HepG2 (cell line): ENCODE measurements around the gene DHX58. TPM values are rescaled to one million over a fixed set of nuclear protein-coding genes. Genes with fewer than 3 reads are reported as not detected.

ENCODE experiments used
- GABPA ChIP-seq, 2 experiments: IDR thresholded peaks; 2 replicates each; pipeline ENCODE4 v1.6.1; 2011 to 2016; ENCODE audit warnings: low read depth in 2 of 2, low read length in 1 of 2, missing biosample characterization in 1 of 2, missing genetic modification characterization in 1 of 2
- HOXD1 ChIP-seq: sonication (generic); formaldehyde crosslinking; IDR thresholded peaks from 2 replicates; pipeline ENCODE4 v1.5.0; 2020; ENCODE audit warnings: missing genetic modification reagents
- KDM4B ChIP-seq: sonication (generic); formaldehyde crosslinking; IDR thresholded peaks from 2 replicates; pipeline ENCODE4 v1.4.0; 2020; ENCODE audit warnings: missing genetic modification reagents
- MED13 ChIP-seq: sonication (generic); formaldehyde crosslinking; IDR thresholded peaks from 2 replicates; pipeline ENCODE4 v1.5.0; 2020; ENCODE audit warnings: missing genetic modification reagents
- MTA3 ChIP-seq: sonication (generic); formaldehyde crosslinking; IDR thresholded peaks from 2 replicates; pipeline ENCODE4 v1.4.0; 2020; ENCODE audit warnings: missing genetic modification reagents
- MXD4 ChIP-seq: IDR thresholded peaks from 2 replicates; pipeline ENCODE4 v1.6.1; 2016; ENCODE audit warnings: mild to moderate bottlenecking, missing biosample characterization, missing genetic modification reagents
- NFAT5 ChIP-seq: sonication (generic); formaldehyde crosslinking; IDR thresholded peaks from 2 replicates; pipeline ENCODE4 v1.4.0; 2020; ENCODE audit warnings: missing genetic modification reagents
- TGIF2 ChIP-seq: IDR thresholded peaks from 2 replicates; pipeline ENCODE4 v1.6.1; 2016; ENCODE audit warnings: control low read depth, missing compliant biosample characterization
- TIGD3 ChIP-seq: sonication (generic); formaldehyde crosslinking; IDR thresholded peaks from 2 replicates; pipeline ENCODE4 v1.5.1; 2020; ENCODE audit warnings: mild to moderate bottlenecking, missing genetic modification reagents, borderline replicate concordance
- UBTF ChIP-seq: sonication (generic); formaldehyde crosslinking; IDR thresholded peaks from 2 replicates; pipeline ENCODE4 v1.4.0; 2020; ENCODE audit warnings: mild to moderate bottlenecking, missing genetic modification reagents
- ZBTB25 ChIP-seq: IDR thresholded peaks from 2 replicates; pipeline ENCODE4 v1.6.1; 2018; ENCODE audit warnings: missing genetic modification reagents
- ZFP82 ChIP-seq: sonication (generic); formaldehyde crosslinking; IDR thresholded peaks from 2 replicates; pipeline ENCODE4 v1.5.1; 2020; ENCODE audit warnings: mild to moderate bottlenecking, missing genetic modification reagents, borderline replicate concordance
- ZNF136 ChIP-seq: sonication (generic); formaldehyde crosslinking; IDR thresholded peaks from 2 replicates; pipeline ENCODE4 v1.8.1; 2022; ENCODE audit warnings: low read depth, mild to moderate bottlenecking, moderate library complexity, missing genetic modification reagents
- ZNF574 ChIP-seq: sonication (generic); formaldehyde crosslinking; IDR thresholded peaks from 2 replicates; pipeline ENCODE4 v1.4.0; 2020; ENCODE audit warnings: missing genetic modification reagents
- polyA plus RNA-seq, 8 experiments: library from polyadenylated mRNA; depleted of rRNA in 3 of 8; stranded (reverse) in 7 of 8; unstranded in 1 of 8; fragments of >200 nt; fragmentation: Illumina TruSeq in 4 of 8; extraction: Trizol in 4 of 8; gene quantifications; 2 replicates each; pipeline versions ENCODE4 v1.2.1 to v1.2.3, GENCODE V29; 2011 to 2016; ENCODE audit warnings: low read depth in 4 of 8, missing spikeins in 1 of 8, mixed read lengths in 1 of 8; ENCODE audit not compliant: insufficient read depth in 1 of 8
- total RNA-seq, 5 experiments: library from RNA; depleted of rRNA; stranded (reverse); fragments of >200 nt; fragmentation: Illumina TruSeq; extraction: Trizol; gene quantifications; 2 replicates each; pipeline ENCODE4 v1.2.3, GENCODE V29; 2016; ENCODE audit warnings: low read depth in 1 of 5

The DHX58 gene
- total and polyA plus RNA-seq, 2 of the 13 experiments (the other 11 are each of a cell fraction or from before 2014, with no cell fraction given) = 6.7 to 7.8 TPM

- no peak for TF ChIP-seq MTA3 (CRISPR knock-in tag)
- TF ChIP-seq ZBTB25 (CRISPR knock-in tag) = no peak
- no peak for TF ChIP-seq UBTF
- TF ChIP-seq MXD4 (CRISPR knock-in tag) = peak; percentile 79
- no peak for TF ChIP-seq NFAT5 (CRISPR knock-in tag)
- no peak for TF ChIP-seq TIGD3
- no peak for TF ChIP-seq HOXD1 (CRISPR knock-in tag)
- TF ChIP-seq ZFP82 = no peak; the same call in 1 of the 2 replicates
- TF ChIP-seq ZNF136 (CRISPR knock-in tag) = 0 out of 2 replicates have a peak, but pooled peaks have one; percentile 41
- peak; percentile 58; the same call in 1 of the 2 replicates for TF ChIP-seq MED13 (CRISPR knock-in tag)
- TF ChIP-seq KDM4B (CRISPR knock-in tag) = 0 out of 2 replicates have a peak, but pooled peaks have one; percentile 48
- peak; percentile 69; the same call in 1 of the 2 replicates for TF ChIP-seq TGIF2 (CRISPR knock-in tag)
- peak; percentile 91 for TF ChIP-seq ZNF574 (CRISPR knock-in tag)
- peak; percentile 40 for TF ChIP-seq GABPA (IDR thresholded peaks at IDR 0.05; ENCODE audit: low read depth, low read length)
- TF ChIP-seq GABPA (CRISPR knock-in tag; IDR thresholded peaks at IDR 0.05; ENCODE audit: low read depth) = peak; percentile 65
These were observed 8.6 kb upstream of the DHX58 start, which contains the start of gene KAT2A (continued) for GRCh38 chr17:42120770-42121769.
